SH-SY5Y (cell line): Measurements from ENCODE around the gene MCCC2.

ENCODE experiments used
- GATA2 ChIP-seq: IDR thresholded peaks from 2 replicates; pipeline ENCODE4 v1.6.1; 2011; ENCODE audit warnings: mild to moderate bottlenecking, low read depth, low read length
- GATA3 ChIP-seq: IDR thresholded peaks from 2 replicates; pipeline ENCODE4 v1.6.1; 2011; ENCODE audit warnings: low read depth, mild to moderate bottlenecking, low read length, moderate library complexity

DNA sequence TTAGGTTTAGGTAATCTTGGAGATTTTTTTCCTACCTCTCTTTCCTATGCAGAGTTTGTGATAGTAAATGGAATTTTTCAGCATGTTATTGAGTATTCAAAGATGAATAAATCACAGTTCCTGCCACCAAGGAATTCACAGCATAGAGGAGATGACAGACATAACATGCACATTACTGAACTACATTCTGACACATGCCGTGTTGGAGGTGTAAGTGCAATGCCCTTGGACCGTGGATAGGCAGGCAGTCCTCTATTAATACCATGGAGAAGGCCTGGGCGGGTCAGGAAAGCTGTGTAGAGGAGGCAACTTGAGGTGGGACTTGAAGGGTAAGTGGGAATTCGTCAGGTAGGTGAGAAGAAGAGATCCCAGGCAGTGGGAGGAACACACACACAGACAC lies 43.9 kb downstream of the MCCC2 start:
- TF ChIP-seq GATA3, result no peak
- TF ChIP-seq GATA2, result no peak
